GM18868 (cell line): ENCODE results near the gene TYW3.

Source experiments
- ATAC-seq: cut with Tn5 transposase; IDR thresholded peaks from one replicate; pipeline ENCODE4 v1.9.1; 2021; ENCODE audit warnings: mild to moderate bottlenecking, moderate library complexity; ENCODE audit not compliant: unreplicated experiment

Gene TYW3

GRCh38 chr1:74785944-74786343, 53.0 kb downstream of the TYW3 start:
- ATAC-seq = no peak

GRCh38 chr1:74790453-74790852, 57.5 kb downstream of the TYW3 start:
- ATAC-seq = no peak

GRCh38 chr1:74791491-74791890, 58.5 kb downstream of the TYW3 start:
- ATAC-seq = no peak

GRCh38 chr1:74799119-74799657, 66.2 kb downstream of the TYW3 start:
- no peak for ATAC-seq

- peak; percentile 77 for ATAC-seq
Measured at GRCh38 chr1:74811436-74812179, 78.7 kb downstream of the TYW3 start.

GRCh38 chr1:74812180-74812541, 79.2 kb downstream of the TYW3 start:
- peak; percentile 90 for ATAC-seq
